HG03060 (cell line): Measurements from ENCODE around the gene CDCA4.

Source experiments
- ATAC-seq: cut with Tn5 transposase; IDR thresholded peaks from one replicate; pipeline ENCODE4 v1.9.1; 2021; ENCODE audit warnings: low read depth, moderate number of reproducible peaks; ENCODE audit not compliant: unreplicated experiment

Gene CDCA4

DNA sequence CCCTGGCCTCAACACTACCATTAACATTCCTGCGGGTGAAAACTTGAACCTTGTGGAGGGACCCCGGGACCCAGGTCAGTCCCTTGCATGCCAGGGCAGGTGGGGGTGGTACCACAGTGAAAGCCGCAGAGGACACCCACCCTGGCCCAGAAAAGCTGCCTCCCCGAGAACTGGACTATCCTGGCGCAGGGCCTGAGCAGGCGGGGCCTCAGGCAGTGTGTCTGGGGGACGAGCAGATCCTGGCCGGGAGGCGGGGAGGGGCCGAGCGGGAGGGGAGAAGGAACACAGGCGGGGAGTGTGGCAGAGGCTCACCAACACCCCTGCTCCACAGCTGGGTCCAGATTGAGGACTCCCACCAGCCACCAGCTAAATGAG lies 52.7 kb downstream of the CDCA4 start:
- ATAC-seq = no peak

DNA sequence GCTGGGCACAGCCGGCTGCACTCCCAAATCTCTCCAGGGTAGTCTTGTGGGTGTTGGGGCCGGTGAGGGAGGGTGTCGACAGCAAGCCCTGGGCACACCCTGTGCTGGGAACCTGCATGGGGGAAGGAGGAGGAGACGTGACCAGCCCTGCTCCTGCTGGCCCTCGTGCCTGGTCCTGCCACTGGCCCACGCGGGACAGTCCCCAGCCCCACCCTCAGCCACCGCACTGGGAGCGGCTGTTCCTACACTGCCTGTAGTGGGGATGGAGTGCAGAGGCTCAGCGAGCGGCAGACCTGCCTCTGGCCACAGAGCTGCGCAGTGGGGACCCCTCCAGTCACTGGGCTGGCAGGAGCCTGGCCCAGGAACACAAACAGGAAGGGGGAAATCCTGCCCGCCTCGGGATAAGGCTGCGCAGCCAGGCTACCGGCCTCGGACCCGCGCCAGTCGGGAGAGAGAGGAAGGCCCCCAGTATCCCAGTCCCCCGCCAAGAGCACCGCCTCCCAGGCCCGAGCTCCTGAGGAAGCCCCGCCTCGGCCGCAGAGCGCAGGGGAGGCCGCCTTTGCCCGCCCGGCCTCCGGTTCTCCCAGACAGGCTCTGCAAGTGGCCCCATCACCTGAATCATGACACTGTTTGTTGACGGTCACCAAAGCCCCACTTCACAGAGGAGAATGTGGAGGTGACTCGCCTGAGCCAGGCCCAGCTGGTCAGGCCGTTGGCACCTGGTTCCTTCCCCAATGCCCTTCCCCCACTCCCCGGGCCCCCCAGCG lies 53.3 kb downstream of the CDCA4 start:
- no peak for ATAC-seq

DNA sequence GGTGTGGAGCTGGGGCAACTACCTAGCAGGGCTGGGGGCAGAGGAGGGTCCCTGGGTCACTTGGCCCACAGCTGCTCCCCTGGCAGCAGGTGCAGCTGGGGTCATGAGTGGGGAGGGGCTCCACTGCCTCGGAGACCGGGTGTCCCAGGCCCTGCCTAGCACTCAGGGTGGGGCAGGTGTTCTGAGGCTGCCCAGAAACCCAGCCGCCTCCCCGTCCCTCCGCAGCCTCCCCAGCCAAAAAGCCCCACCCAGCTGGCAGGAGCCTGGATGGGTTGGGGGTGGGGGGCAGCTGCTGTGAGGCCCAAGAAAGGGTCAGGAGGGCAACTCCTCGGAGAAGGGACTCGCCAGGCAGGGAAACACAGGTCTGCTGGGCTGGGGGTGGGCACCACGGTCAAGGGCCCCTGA lies 53.9 kb downstream of the CDCA4 start:
- no peak for ATAC-seq

DNA sequence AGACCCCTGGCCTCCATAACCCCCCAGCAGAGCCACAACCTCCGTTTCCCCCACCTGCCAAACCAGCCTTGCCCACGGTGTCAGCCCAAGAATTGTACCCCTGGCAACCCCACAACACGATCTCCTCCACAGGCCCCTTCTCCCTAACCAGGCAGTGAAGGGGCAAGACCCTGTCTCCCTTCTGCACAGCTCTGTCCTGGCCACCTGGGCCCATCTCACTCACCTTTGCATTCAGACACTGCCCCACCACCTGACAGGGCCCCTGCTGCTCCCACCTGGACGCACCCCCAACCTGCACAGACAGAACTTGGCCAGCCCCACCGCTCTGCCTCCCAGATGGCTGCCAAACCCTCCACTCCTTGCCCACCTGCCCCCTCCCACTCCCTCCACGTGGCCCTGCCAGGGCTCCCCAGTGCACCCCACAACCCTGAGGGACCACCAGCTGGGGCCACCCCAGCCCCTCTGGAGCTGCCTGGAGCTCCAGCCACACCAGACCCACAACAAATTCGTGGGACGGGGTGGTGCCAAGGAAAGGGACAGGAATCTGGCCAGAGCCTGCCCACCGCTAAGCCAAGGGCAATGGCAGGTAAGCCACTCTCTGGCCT lies 54.5 kb downstream of the CDCA4 start:
- ATAC-seq = no peak

DNA sequence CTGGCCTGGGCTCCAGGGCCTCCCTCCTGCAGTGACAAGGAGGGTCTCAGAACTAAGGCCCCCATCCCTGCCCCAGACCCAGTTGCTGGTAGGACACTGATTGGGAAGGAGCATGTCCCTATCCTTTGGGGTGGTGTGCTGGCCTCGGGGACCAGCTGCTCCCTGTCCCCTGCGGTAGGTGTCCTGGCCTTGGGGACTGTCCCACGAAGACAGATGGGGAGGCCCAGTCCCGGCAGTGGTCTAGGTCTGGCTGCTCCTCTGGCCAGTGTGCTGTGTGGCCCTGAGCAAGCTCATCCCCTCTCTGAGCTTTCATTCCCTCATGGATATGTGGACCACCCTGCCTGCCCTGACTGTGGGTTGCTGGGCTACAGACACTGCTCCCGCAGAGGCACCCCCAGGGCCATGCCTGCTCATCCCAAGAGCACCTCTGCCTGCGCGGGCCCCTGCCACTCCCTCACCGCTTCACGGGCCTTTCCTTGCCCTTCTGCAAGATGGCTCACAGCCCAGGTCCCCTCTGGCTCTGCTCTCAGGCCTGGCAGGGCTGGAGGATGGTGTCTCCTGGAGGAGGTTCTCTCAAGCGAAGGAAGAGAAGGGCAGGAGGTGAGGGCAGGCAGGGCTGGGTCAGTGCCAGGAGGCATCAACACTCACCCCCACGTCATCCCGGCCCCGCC lies 55.2 kb downstream of the CDCA4 start:
- ATAC-seq = no peak

DNA sequence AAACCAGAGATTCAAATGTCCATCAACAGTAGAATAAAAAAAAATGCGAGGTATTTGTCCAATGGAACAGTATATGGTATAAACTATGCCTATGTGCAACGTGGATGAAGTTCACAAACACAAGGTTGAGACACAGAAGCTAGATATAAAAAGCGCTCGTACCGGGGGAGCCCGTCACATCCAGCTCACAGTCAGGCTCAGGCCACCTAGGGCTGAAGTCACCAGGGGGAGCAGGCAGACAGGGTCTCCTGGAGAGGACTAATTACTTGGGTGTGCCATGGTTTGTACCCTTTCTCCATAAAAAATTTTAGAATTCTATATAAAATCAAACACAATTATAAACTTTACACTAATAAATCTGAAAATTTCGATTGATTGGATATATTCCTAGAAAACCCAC lies 56.3 kb downstream of the CDCA4 start:
- ATAC-seq = no peak
